ENCODE results near the gene DDB1. TPM values are rescaled to one million over a fixed set of nuclear protein-coding genes. Genes with fewer than 3 reads are reported as not detected.
"Not testable (repeated sequence)": the region's sequence is repeated elsewhere in the genome, so short reads cannot be mapped to it uniquely, and the experiment has no call there.

DDB1 gene
- total and polyA plus RNA-seq, 4 donors = 44.2 to 148 (median 107) TPM

DNA sequence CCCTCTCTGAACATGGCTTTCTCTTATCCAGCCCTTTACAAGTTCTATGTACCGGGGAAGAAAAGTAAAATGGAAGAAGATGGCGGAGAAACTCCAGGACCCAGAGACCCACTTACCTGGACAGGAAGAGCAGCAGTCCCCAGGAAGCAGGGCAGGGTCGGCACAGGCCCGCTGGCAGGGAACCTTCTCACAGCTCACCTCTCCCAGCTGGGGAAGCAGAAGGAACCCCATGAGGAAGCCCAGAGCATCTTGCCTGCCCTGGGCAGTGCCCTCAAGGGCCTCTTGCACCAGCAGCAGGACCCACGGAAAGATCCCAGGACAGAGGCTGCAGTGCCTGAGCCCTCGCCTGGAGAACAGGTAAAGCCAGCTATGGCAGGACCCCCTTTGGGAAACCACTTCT is 68.5 kb downstream of the DDB1 start:
- DNase-seq = no peak
- H3K4me3 ChIP-seq (ENCODE audit: low read length in 2 of 2) = no peak overlapping the region
- H3K4me1 ChIP-seq (ENCODE audit: control insufficient read depth in 1 of 2, insufficient read depth in 2 of 2, low read length in 2 of 2) = no peaks in the 10 kb centered on the region
- no peaks in the 10 kb centered on the region for H3K27me3 ChIP-seq (ENCODE audit: control insufficient read depth in 1 of 2, insufficient read depth in 2 of 2, low read length in 1 of 2)
- 95 to 96% methylated on average over 6 of the region's 6 CpGs for WGBS, 2 donors
- intact Hi-C loops (cut with DNase I) = no loop called here
- no peak for ATAC-seq (ENCODE audit: low FRiP score)
- H3K9me3 ChIP-seq (ENCODE audit: control insufficient read depth, low read length) = no peaks in the 10 kb centered on the region
- H3K36me3 ChIP-seq (ENCODE audit: control insufficient read depth in 1 of 2, insufficient read depth in 2 of 2, low read length in 1 of 2) = no peaks in the 10 kb centered on the region
- H3K27ac ChIP-seq (ENCODE audit: low read depth in 1 of 2, low read length in 2 of 2) = no peak overlapping the region

DNA sequence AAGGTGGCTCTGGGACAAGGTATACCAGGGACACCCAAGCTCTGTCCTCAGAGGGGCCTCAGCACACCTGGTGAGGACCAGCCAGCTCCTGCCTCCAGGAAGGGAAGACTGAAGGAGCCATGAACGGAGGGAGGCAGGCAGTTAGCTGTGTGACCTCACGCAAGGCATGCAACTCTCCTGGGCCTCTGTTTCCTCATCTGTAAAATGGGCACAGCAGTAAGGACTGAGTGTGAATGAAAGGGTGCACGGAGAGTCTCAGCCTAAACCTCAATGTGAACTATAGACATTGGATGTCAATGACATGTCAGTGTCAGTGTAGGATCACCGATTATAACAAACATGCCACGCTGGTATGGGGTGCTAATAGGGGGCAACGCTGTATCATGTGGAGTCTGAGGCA is 73.5 kb downstream of the DDB1 start:
- intact Hi-C loops (cut with DNase I) = no loop called here
- no peak for ATAC-seq (ENCODE audit: low FRiP score)

DNA sequence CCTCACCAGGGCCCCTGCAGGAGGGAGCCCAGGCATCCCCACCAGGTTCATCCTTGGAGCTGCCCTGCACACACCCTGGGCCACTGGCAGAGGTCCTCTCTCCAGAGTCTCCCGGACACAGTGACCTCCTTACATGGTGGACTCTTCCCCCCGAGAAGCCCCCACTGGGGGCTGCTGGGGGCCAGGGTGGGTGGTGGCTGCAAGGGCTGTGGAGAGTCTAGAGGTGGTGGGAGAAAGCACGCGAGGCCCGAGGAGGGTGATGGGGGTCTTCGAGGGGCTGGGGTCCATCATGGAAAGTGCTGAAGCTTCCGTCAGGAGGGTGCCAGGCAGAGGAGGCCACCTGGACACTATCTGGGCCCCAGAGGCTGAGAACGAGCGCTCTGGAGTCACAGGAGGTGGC is 74.4 kb downstream of the DDB1 start:
- WGBS, 2 donors = 90 to 91% methylated on average over 9 of the region's 9 CpGs
- Histone ChIP-seq H3K4me1 (ENCODE audit: control insufficient read depth in 1 of 2, insufficient read depth in 2 of 2, low read length in 2 of 2) (no peaks in the 10 kb centered on the region), H3K27ac (ENCODE audit: low read depth in 1 of 2, low read length in 2 of 2) (no peak overlapping the region), H3K4me3 (ENCODE audit: low read length in 2 of 2) (no peak overlapping the region), H3K27me3 (ENCODE audit: control insufficient read depth in 1 of 2, insufficient read depth in 2 of 2, low read length in 1 of 2) (no peaks in the 10 kb centered on the region), H3K9me3 (ENCODE audit: control insufficient read depth, low read length) (no peaks in the 10 kb centered on the region), H3K36me3 (ENCODE audit: control insufficient read depth in 1 of 2, insufficient read depth in 2 of 2, low read length in 1 of 2) (peaks cover 0 to 2% of the 10 kb centered on the region in 2 donors)
- DNase-seq = no peak
- intact Hi-C loops (cut with DNase I) = no loop called here
- no peak for ATAC-seq (ENCODE audit: low FRiP score)

More for the DNA sequence above, 73.5 kb downstream of the DDB1 start:
- no peaks in the 10 kb centered on the region for H3K27me3 ChIP-seq (ENCODE audit: control insufficient read depth in 1 of 2, insufficient read depth in 2 of 2, low read length in 1 of 2)
- H3K4me1 ChIP-seq (ENCODE audit: control insufficient read depth in 1 of 2, insufficient read depth in 2 of 2, low read length in 2 of 2) = no peaks in the 10 kb centered on the region
- WGBS, 2 donors = 95% methylated on average over 6 of the region's 6 CpGs
- peaks cover 0 to 2% of the 10 kb centered on the region in 2 donors for H3K36me3 ChIP-seq (ENCODE audit: control insufficient read depth in 1 of 2, insufficient read depth in 2 of 2, low read length in 1 of 2)
- H3K27ac ChIP-seq (ENCODE audit: low read depth in 1 of 2, low read length in 2 of 2) = no peak overlapping the region
- no peak for DNase-seq
- no peaks in the 10 kb centered on the region for H3K9me3 ChIP-seq (ENCODE audit: control insufficient read depth, low read length)
- H3K4me3 ChIP-seq (ENCODE audit: low read length in 2 of 2) = no peak overlapping the region

DNA sequence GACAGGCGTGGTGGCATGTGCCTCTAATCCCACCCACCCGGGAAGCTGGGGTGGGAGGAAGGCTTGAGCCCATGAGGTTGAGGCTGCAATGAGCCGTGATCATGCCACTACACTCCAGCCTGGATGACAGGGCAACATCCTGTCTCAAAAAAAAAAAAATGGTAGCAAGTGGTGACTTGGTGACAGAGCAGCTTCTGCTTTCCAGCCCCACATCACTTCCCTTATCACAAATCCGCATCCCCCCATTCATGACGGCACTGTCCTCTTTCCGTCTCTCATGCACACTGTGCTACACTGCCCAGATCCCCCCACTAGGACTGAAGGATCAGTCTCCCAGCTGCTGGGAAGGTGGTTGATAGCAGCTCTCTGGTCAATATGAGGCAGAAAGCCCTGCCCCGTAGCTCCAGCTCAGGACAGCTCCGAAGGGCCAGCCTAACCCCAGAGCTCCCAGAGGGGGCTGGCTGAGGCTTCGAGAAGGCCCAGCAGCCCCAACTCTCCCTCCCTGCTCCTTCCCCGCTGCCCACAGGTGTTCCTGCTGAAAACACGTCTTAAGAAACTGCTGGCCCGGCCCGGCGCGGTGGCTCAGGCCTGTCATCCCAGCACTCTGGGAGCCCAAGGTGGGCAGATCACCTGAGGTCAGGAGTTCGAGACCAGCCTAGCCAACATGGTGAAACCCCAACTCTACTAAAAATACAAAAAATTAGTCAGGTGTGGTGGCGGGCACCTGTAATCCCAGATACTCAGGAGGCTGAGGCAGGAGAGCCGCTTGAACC is 76.0 kb downstream of the DDB1 start:
- no peak overlapping the region for H3K4me3 ChIP-seq (ENCODE audit: low read length in 2 of 2)
- H3K4me1 ChIP-seq (ENCODE audit: control insufficient read depth in 1 of 2, insufficient read depth in 2 of 2, low read length in 2 of 2) = no peaks in the 10 kb centered on the region
- no peaks in the 10 kb centered on the region for H3K27me3 ChIP-seq (ENCODE audit: control insufficient read depth in 1 of 2, insufficient read depth in 2 of 2, low read length in 1 of 2)
- 95% methylated on average over 18 of the region's 18 CpGs for WGBS, 2 donors
- intact Hi-C loops (cut with DNase I) = no loop called here
- ATAC-seq (ENCODE audit: low FRiP score) (no peak), DNase-seq (no peak)
- H3K27ac ChIP-seq (ENCODE audit: low read depth in 1 of 2, low read length in 2 of 2) = no peak overlapping the region
- no peaks in the 10 kb centered on the region for H3K9me3 ChIP-seq (ENCODE audit: control insufficient read depth, low read length)
- peaks cover 0 to 2% of the 10 kb centered on the region in 2 donors for H3K36me3 ChIP-seq (ENCODE audit: control insufficient read depth in 1 of 2, insufficient read depth in 2 of 2, low read length in 1 of 2)

DNA sequence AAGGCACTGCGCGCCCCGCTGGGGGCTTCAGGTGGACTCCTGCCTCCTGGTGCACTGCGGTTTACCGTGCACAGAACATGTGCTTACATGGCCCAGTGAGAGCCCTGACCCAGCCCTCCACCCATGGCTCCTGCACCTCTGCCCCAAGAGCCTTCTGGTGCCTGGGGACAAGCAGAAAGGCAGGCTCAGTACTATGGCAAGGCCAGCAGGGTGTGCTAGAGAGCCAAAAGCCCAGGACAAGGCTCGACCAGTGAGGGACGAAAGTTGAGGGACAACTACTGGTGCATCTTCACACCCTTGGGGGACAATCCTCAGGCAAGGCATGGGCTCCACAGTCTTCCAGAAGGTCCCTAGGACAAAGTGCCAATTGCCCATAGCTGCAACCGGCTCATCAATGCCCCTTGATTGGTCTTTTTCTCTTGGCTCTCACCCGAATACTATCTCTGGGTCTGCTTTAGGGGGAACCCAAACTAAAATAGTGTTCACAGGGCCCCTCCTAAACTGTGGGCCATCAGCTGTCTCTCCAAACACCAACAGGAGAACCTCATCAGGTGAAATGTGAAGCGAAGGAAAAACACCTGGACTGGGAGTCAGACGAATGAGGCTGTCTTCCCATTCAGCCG is 78.4 kb downstream of the DDB1 start:
- Histone ChIP-seq H3K9me3 (ENCODE audit: control insufficient read depth, low read length) (no peaks in the 10 kb centered on the region), H3K27me3 (ENCODE audit: control insufficient read depth in 1 of 2, insufficient read depth in 2 of 2, low read length in 1 of 2) (no peaks in the 10 kb centered on the region), H3K36me3 (ENCODE audit: control insufficient read depth in 1 of 2, insufficient read depth in 2 of 2, low read length in 1 of 2) (peaks cover 0 to 2% of the 10 kb centered on the region in 2 donors), H3K27ac (ENCODE audit: low read depth in 1 of 2, low read length in 2 of 2) (no peak overlapping the region), H3K4me3 (ENCODE audit: low read length in 2 of 2) (no peak overlapping the region), H3K4me1 (ENCODE audit: control insufficient read depth in 1 of 2, insufficient read depth in 2 of 2, low read length in 2 of 2) (no peaks in the 10 kb centered on the region)
- ATAC-seq (ENCODE audit: low FRiP score) = peak; percentile 72
- DNase-seq = peak; percentile 74 to 83
- intact Hi-C loops (cut with DNase I) = no loop called here
- WGBS, 2 donors = 52 to 57% methylated on average over 12 of the region's 12 CpGs

DNA sequence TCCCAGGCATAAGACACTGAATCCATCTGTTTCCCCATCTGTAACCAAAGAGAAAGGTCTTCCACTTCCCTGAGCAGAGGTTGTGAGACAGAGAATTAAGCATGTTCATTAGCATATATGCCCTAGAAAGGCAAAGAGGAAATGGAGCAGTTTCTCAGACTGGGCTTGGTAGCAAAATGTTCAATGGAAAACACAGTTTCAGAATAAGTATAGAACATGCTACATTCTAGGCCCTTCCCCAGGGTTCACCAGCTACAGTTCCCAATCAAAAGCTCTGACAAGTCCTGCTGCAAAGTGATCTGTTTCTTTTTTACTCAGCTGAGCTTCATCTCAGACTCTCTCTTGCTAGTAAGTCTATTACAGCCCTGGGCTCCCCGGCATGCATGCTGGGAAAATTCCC is 80.6 kb downstream of the DDB1 start:
- 38 to 47% methylated on average over 1 of the region's 1 CpG for WGBS, 2 donors

DNA sequence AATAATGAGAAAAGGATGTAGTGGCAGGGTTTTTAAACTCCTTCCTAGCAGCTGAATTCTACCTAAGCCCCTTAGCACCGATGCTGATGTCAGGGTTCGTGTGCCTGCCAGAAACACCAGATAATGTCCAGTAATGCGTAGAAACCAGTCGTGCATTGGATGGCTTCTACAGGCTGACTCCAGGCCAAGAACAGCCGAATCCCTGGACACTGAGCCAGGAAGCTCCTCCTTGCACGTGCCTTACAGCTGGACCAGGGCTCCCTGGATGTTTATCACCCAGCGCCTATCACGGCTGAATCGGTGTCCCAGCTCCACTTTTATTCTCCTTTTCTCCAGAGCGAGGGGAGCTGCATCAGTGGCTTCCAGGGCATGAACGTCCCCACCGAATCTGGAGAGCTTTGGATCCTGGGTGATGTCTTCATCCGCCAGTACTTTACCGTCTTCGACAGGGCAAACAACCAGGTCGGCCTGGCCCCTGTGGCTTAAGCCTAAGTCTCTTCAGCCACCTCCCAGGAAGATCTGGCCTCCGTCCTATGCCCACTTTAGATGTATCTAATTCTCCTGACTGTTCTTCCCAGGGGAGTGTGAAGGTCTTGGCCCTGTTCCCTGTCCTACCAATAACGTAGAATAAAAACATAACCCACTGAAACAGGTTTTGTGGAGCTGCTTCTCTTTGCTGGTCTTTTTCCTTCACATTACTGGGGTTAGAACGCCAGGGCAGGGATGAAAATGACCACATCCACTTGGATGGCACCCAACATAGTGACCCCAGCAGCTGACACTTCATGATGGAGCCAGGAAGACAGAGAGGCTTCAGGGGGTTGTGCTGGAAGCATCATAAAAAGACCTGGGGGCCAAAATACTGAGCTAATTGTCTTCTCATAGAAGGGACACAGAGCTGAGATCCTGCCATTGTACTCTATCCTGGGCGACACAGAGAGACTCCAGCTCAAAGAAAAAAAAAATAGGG is 81.8 kb downstream of the DDB1 start:
- 55 to 63% methylated on average over 20 of the region's 20 CpGs for WGBS, 2 donors
- intact Hi-C loops (cut with DNase I); ATAC-seq (ENCODE audit: low FRiP score): not testable (repeated sequence)

More for the DNA sequence above, 80.6 kb downstream of the DDB1 start:
- DNase-seq; intact Hi-C loops (cut with DNase I); H3K27me3 ChIP-seq (ENCODE audit: control insufficient read depth in 1 of 2, insufficient read depth in 2 of 2, low read length in 1 of 2); ATAC-seq (ENCODE audit: low FRiP score); H3K4me3 ChIP-seq (ENCODE audit: low read length in 2 of 2); H3K27ac ChIP-seq (ENCODE audit: low read depth in 1 of 2, low read length in 2 of 2); H3K4me1 ChIP-seq (ENCODE audit: control insufficient read depth in 1 of 2, insufficient read depth in 2 of 2, low read length in 2 of 2); H3K9me3 ChIP-seq (ENCODE audit: control insufficient read depth, low read length); H3K36me3 ChIP-seq (ENCODE audit: control insufficient read depth in 1 of 2, insufficient read depth in 2 of 2, low read length in 1 of 2): not testable (repeated sequence)

More for the DNA sequence above, 81.8 kb downstream of the DDB1 start:
- H3K27ac ChIP-seq (ENCODE audit: low read depth in 1 of 2, low read length in 2 of 2); H3K9me3 ChIP-seq (ENCODE audit: control insufficient read depth, low read length); H3K36me3 ChIP-seq (ENCODE audit: control insufficient read depth in 1 of 2, insufficient read depth in 2 of 2, low read length in 1 of 2); H3K4me1 ChIP-seq (ENCODE audit: control insufficient read depth in 1 of 2, insufficient read depth in 2 of 2, low read length in 2 of 2); H3K4me3 ChIP-seq (ENCODE audit: low read length in 2 of 2); H3K27me3 ChIP-seq (ENCODE audit: control insufficient read depth in 1 of 2, insufficient read depth in 2 of 2, low read length in 1 of 2): not testable (repeated sequence)
- DNase-seq = peak in 1 of 2 donors; percentile 14

All from aorta (tissue), 5 donors.